Glutamatergic neuron (in vitro differentiated cells): ENCODE results near the gene CHST8. TPM values are rescaled to one million over a fixed set of nuclear protein-coding genes. Genes with fewer than 3 reads are reported as not detected.

Experiments used
- DNase-seq: peaks from one replicate; pipeline ENCODE4 v3.0.0; 2022
- H3K27ac Mint-ChIP-seq: one replicate; pipeline ENCODE4 v1.8.0; 2020; ENCODE audit warnings: mild to moderate bottlenecking, mixed read lengths, inconsistent platforms; ENCODE audit not compliant: unreplicated experiment
- H3K27me3 Mint-ChIP-seq: one replicate; pipeline ENCODE4 v1.8.0; 2020; ENCODE audit warnings: mild to moderate bottlenecking, moderate library complexity, mixed read lengths, inconsistent platforms; ENCODE audit not compliant: unreplicated experiment
- H3K36me3 Mint-ChIP-seq: one replicate; pipeline ENCODE4 v1.8.0; 2020; ENCODE audit warnings: mild to moderate bottlenecking, mixed read lengths, inconsistent platforms; ENCODE audit not compliant: unreplicated experiment
- H3K4me1 Mint-ChIP-seq: one replicate; pipeline ENCODE4 v1.8.0; 2020; ENCODE audit warnings: mild to moderate bottlenecking, low read depth, mixed read lengths, inconsistent platforms; ENCODE audit not compliant: unreplicated experiment
- H3K4me3 Mint-ChIP-seq: one replicate; pipeline ENCODE4 v1.8.0; 2020; ENCODE audit warnings: mild to moderate bottlenecking, mixed read lengths, inconsistent platforms; ENCODE audit not compliant: unreplicated experiment
- H3K9me3 Mint-ChIP-seq: one replicate; pipeline ENCODE4 v1.8.0; 2020; ENCODE audit warnings: mild to moderate bottlenecking, moderate library complexity, mixed read lengths, inconsistent platforms; ENCODE audit not compliant: unreplicated experiment
- CTCF ChIP-seq: fragments of 200-600 bp; sonication (generic); IDR thresholded peaks from one replicate; pipeline ENCODE4 v1.5.0; 2021; ENCODE audit not compliant: partially characterized antibody, unreplicated experiment
- total RNA-seq: library from RNA; stranded (reverse); fragmentation: NEBNext Ultra II Directional; extraction: Animal tissue kit (Norgen Biotek cat#: 25700); gene quantifications from one replicate; pipeline ENCODE4 v1.2.1, GENCODE V29; 2021; ENCODE audit not compliant: unreplicated experiment

The CHST8 gene
- total RNA-seq, 1 donor from 2014 or later = 235 TPM

GRCh38 chr19:33669376-33669775 is 47.6 kb downstream of the CHST8 start:
- Mint-ChIP-seq H3K4me3 (no peak overlapping the region), H3K27ac (peak overlapping the region; percentile 64), H3K9me3 (peaks cover 24% of the 10 kb centered on the region), H3K4me1 (peaks cover 78% of the 10 kb centered on the region), H3K36me3 (peaks cover 8% of the 10 kb centered on the region), H3K27me3 (peaks cover 26% of the 10 kb centered on the region)
- DNase-seq = no peak
- TF ChIP-seq CTCF = no peak

GRCh38 chr19:33670398-33670797 is 48.6 kb downstream of the CHST8 start:
- H3K36me3 Mint-ChIP-seq = peaks cover 8% of the 10 kb centered on the region
- no peak for TF ChIP-seq CTCF
- no peak overlapping the region for H3K27ac Mint-ChIP-seq
- peaks cover 80% of the 10 kb centered on the region for H3K4me1 Mint-ChIP-seq
- no peak overlapping the region for H3K4me3 Mint-ChIP-seq
- H3K27me3 Mint-ChIP-seq = peaks cover 35% of the 10 kb centered on the region
- no peak for DNase-seq
- peaks cover 32% of the 10 kb centered on the region for H3K9me3 Mint-ChIP-seq

GRCh38 chr19:33671211-33671610 is 49.5 kb downstream of the CHST8 start:
- Mint-ChIP-seq H3K4me3 (no peak overlapping the region), H3K4me1 (peaks cover 74% of the 10 kb centered on the region), H3K27ac (no peak overlapping the region), H3K9me3 (peaks cover 35% of the 10 kb centered on the region), H3K27me3 (peaks cover 37% of the 10 kb centered on the region), H3K36me3 (peaks cover 8% of the 10 kb centered on the region)
- DNase-seq = no peak
- no peak for TF ChIP-seq CTCF

GRCh38 chr19:33673258-33673875 is 51.6 kb downstream of the CHST8 start:
- peak overlapping the region; percentile 97 for H3K27ac Mint-ChIP-seq
- no peak for DNase-seq
- peaks cover 73% of the 10 kb centered on the region for H3K4me1 Mint-ChIP-seq
- peak overlapping the region; percentile 74 for H3K4me3 Mint-ChIP-seq
- peaks cover 36% of the 10 kb centered on the region for H3K27me3 Mint-ChIP-seq
- peaks cover 44% of the 10 kb centered on the region for H3K9me3 Mint-ChIP-seq
- TF ChIP-seq CTCF = no peak
- peaks cover 3% of the 10 kb centered on the region for H3K36me3 Mint-ChIP-seq

DNA sequence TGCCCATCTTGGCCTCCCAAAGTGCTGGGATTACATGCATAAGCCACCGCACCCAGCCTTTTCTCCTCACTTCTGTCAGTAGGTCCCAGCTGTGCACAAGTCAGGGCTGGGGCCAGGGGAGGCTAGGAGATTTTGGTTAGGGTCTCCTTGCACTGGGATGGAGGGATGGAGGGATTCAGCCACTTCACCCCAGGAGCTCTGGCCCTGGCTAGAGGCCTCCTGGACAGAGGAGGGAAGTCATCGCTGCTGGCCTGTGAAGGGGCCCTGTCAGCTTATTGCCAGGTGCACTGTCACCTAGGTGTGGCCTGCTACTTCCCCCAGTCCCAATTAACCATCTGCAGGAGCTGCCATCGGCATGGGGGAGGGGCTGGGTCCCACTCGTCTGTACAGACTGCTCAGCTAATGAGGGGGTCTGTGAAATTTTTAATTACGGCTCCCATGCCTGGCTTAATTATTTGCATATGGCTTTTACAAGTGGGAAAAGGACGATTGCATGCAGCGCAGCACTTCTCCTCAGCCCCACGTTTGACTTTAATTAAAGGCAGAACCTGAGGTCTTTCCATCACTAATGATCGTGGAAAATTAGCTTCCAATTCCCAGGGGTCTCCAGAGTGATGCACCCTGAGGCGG is 52.4 kb downstream of the CHST8 start:
- peak overlapping the region; percentile 97 for H3K27ac Mint-ChIP-seq
- DNase-seq = peak; percentile 60
- H3K36me3 Mint-ChIP-seq = no peaks in the 10 kb centered on the region
- peak overlapping the region; percentile 74 for H3K4me3 Mint-ChIP-seq
- no peak for TF ChIP-seq CTCF
- peaks cover 43% of the 10 kb centered on the region for H3K9me3 Mint-ChIP-seq
- peaks cover 71% of the 10 kb centered on the region for H3K4me1 Mint-ChIP-seq
- peaks cover 35% of the 10 kb centered on the region for H3K27me3 Mint-ChIP-seq
